Vagina (tissue), 2 donors: ENCODE measurements around the gene UBE3A. TPM values are rescaled to one million over a fixed set of nuclear protein-coding genes. Genes with fewer than 3 reads are reported as not detected.

Experiments
- DNase-seq, 2 donors: peaks; one replicate each; pipeline ENCODE4 v3.0.0-alpha.2; 2017; ENCODE audit errors: extremely low spot score in 2 of 2
- H3K27ac ChIP-seq: fragments of 200-600 bp; sonication (generic); one replicate; pipeline ENCODE4 v1.5.1; 2019
- H3K27me3 ChIP-seq: fragments of 200-600 bp; sonication (generic); one replicate; pipeline ENCODE4 v1.5.1; 2019
- H3K36me3 ChIP-seq, 2 donors: fragments of 200-600 bp; sonication (generic); one replicate each; pipeline ENCODE4 v1.5.1; 2017 to 2019
- H3K4me1 ChIP-seq: fragments of 200-600 bp; sonication (generic); one replicate; pipeline ENCODE4 v1.5.1; 2019
- H3K4me3 ChIP-seq, 2 donors: fragments of 200-600 bp; sonication (generic); 1 replicate in 1 of 2; 2 replicates in 1 of 2; pipeline ENCODE4 v1.5.1; 2016 to 2019
- H3K9me3 ChIP-seq: fragments of 200-600 bp; sonication (generic); one replicate; pipeline ENCODE4 v1.5.1; 2019
- CTCF ChIP-seq, 3 experiments: fragments of 450-650 bp in 2 of 3; fragments of 200-600 bp in 1 of 3; sonication (generic) in 1 of 3; IDR thresholded peaks; one replicate each; pipeline ENCODE4 v1.5.1; 2017 to 2019; ENCODE audit warnings: antibody characterized with exemption in 3 of 3, mild to moderate bottlenecking in 2 of 3, moderate library complexity in 2 of 3
- POLR2A ChIP-seq, 2 donors: fragments of 450-650 bp; IDR thresholded peaks; one replicate each; pipeline ENCODE4 v1.6.1; 2017; ENCODE audit warnings: antibody characterized with exemption in 2 of 2, mild to moderate bottlenecking in 2 of 2, moderate library complexity in 2 of 2
- POLR2AphosphoS5 ChIP-seq, 2 donors: sonication (generic); formaldehyde crosslinking; IDR thresholded peaks; one replicate each; pipeline ENCODE4 v1.9.0; 2017; ENCODE audit warnings: antibody characterized with exemption in 2 of 2, mild to moderate bottlenecking in 2 of 2, low read depth in 1 of 2; ENCODE audit not compliant: insufficient read depth in 1 of 2
- intact Hi-C: fragments of 100-400 bp; cut with DNase I; formaldehyde crosslinking; loops from one replicate; pipeline ENCODE4 v1.15.1; 2023
- total RNA-seq: library from RNA; depleted of rRNA; stranded (reverse); fragments of >200 nt; gene quantifications from one replicate; pipeline ENCODE4 v1.2.3, GENCODE V29; 2016

UBE3A gene
- total RNA-seq, 1 donor from 2014 or later = 71.9 TPM

GRCh38 chr15:25407950-25408349, 30.9 kb downstream of the UBE3A start:
- Histone ChIP-seq H3K4me1 (peaks cover 46% of the 10 kb centered on the region), H3K9me3 (no peaks in the 10 kb centered on the region), H3K36me3 (peaks cover 0 to 24% of the 10 kb centered on the region in 2 donors), H3K27ac (no peak overlapping the region), H3K4me3 (no peak overlapping the region), H3K27me3 (no peaks in the 10 kb centered on the region)
- TF ChIP-seq CTCF (IDR thresholded peaks at IDR 0.05) = no peak
- TF ChIP-seq POLR2AphosphoS5 (IDR thresholded peaks at IDR 0.05; ENCODE audit: insufficient read depth in 1 of 2, low read depth in 1 of 2) = no peak
- no peak for TF ChIP-seq POLR2A (IDR thresholded peaks at IDR 0.05)
- intact Hi-C loops = no loop called here
- no peak for DNase-seq

- Histone ChIP-seq H3K9me3 (peaks cover 6% of the 10 kb centered on the region), H3K4me1 (peaks cover 36% of the 10 kb centered on the region), H3K36me3 (peaks cover 0 to 35% of the 10 kb centered on the region in 2 donors), H3K27ac (no peak overlapping the region), H3K27me3 (no peaks in the 10 kb centered on the region), H3K4me3 (no peak overlapping the region)
- TF ChIP-seq CTCF (IDR thresholded peaks at IDR 0.05) (no peak), POLR2AphosphoS5 (IDR thresholded peaks at IDR 0.05; ENCODE audit: insufficient read depth in 1 of 2, low read depth in 1 of 2) (no peak), POLR2A (IDR thresholded peaks at IDR 0.05) (no peak)
- no peak for DNase-seq
- intact Hi-C loops = no loop called here
These were observed 32.0 kb downstream of the UBE3A start for GRCh38 chr15:25406846-25407245.

DNA sequence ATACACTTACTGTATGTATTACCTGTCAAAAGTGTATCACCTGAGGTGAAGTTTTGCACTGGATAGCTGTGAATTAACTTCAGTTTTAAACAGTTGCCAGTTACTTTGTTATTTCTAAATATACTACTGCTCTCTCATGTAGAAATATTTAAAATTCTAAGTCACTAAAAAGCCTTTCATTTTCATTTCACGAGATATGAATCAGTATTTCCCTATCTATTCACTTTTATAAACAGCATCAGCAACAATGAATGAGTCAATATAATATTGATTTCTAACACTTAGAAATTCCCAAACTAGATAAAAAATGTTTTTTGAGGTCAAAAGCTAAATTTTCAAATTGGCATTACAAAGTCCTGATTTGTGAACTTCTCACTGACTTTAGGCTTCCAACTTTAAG, 32.6 kb downstream of the UBE3A start:
- DNase-seq = no peak
- H3K27ac ChIP-seq = no peak overlapping the region
- no peak for TF ChIP-seq CTCF (IDR thresholded peaks at IDR 0.05)
- TF ChIP-seq POLR2AphosphoS5 (IDR thresholded peaks at IDR 0.05; ENCODE audit: insufficient read depth in 1 of 2, low read depth in 1 of 2) = no peak
- TF ChIP-seq POLR2A (IDR thresholded peaks at IDR 0.05) = no peak
- peaks cover 34% of the 10 kb centered on the region for H3K4me1 ChIP-seq
- H3K9me3 ChIP-seq = peaks cover 9% of the 10 kb centered on the region
- intact Hi-C loops = no loop called here
- H3K36me3 ChIP-seq = peaks cover 0 to 38% of the 10 kb centered on the region in 2 donors
- H3K4me3 ChIP-seq = no peak overlapping the region
- no peaks in the 10 kb centered on the region for H3K27me3 ChIP-seq

- TF ChIP-seq POLR2AphosphoS5 (IDR thresholded peaks at IDR 0.05; ENCODE audit: insufficient read depth in 1 of 2, low read depth in 1 of 2) (no peak), POLR2A (IDR thresholded peaks at IDR 0.05) (no peak), CTCF (IDR thresholded peaks at IDR 0.05) (no peak)
- intact Hi-C loops = no loop called here
- Histone ChIP-seq H3K36me3 (peaks cover 0 to 38% of the 10 kb centered on the region in 2 donors), H3K9me3 (peaks cover 9% of the 10 kb centered on the region), H3K4me1 (peaks cover 11% of the 10 kb centered on the region), H3K4me3 (no peak overlapping the region), H3K27ac (no peak overlapping the region), H3K27me3 (no peaks in the 10 kb centered on the region)
- no peak for DNase-seq
These were observed 35.1 kb downstream of the UBE3A start for GRCh38 chr15:25403771-25404170.

GRCh38 chr15:25402342-25402741, 36.5 kb downstream of the UBE3A start:
- no peaks in the 10 kb centered on the region for H3K4me1 ChIP-seq
- H3K27me3 ChIP-seq = no peaks in the 10 kb centered on the region
- TF ChIP-seq CTCF (IDR thresholded peaks at IDR 0.05) (no peak), POLR2A (IDR thresholded peaks at IDR 0.05) (no peak), POLR2AphosphoS5 (IDR thresholded peaks at IDR 0.05; ENCODE audit: insufficient read depth in 1 of 2, low read depth in 1 of 2) (no peak)
- peaks cover 0 to 38% of the 10 kb centered on the region in 2 donors for H3K36me3 ChIP-seq
- peaks cover 9% of the 10 kb centered on the region for H3K9me3 ChIP-seq
- no peak overlapping the region for H3K27ac ChIP-seq
- no peak for DNase-seq
- intact Hi-C loops = no loop called here
- no peak overlapping the region for H3K4me3 ChIP-seq
